Measurements from ENCODE around the gene SLC40A1. TPM values are rescaled to one million over a fixed set of nuclear protein-coding genes. Genes with fewer than 3 reads are reported as not detected.

SLC40A1 gene
- total and polyA plus RNA-seq, 2 of the 13 experiments (the other 11 are each of a cell fraction or from before 2014, with no cell fraction given): 10.6 to 24.9 TPM

DNA sequence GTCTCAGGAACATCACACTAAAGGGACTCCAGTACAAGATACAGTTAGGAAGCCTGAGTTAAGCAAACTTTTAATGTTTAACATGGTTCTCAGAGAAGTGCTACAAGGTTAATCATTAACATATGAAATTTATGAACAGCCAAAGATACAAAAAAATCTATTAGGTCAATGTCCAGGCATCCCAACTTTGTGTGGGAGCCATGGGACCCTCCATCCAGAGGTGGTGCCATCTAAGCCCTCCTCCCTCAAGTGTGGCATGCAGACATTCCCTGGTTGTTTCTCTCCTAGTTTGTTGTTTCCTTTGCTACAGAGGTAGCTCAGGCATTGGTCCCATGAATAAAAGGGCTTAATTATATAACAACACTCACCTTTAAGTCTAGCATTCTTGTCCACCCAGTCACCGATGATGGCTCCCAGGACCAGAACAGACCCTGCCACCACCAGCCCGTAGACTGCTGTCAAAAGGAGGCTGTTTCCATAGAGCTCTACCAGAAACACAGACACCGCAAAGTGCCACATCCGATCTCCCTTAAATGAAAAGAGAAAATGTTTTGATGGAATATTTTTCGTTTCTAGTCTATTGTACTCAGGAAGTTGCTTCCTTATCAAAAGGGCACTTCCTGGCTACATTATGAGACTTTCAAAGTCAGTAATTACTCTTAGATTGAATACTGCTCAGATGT, 5.7 kb downstream of the SLC40A1 start (continued):
- TF ChIP-seq, protein P1, sequence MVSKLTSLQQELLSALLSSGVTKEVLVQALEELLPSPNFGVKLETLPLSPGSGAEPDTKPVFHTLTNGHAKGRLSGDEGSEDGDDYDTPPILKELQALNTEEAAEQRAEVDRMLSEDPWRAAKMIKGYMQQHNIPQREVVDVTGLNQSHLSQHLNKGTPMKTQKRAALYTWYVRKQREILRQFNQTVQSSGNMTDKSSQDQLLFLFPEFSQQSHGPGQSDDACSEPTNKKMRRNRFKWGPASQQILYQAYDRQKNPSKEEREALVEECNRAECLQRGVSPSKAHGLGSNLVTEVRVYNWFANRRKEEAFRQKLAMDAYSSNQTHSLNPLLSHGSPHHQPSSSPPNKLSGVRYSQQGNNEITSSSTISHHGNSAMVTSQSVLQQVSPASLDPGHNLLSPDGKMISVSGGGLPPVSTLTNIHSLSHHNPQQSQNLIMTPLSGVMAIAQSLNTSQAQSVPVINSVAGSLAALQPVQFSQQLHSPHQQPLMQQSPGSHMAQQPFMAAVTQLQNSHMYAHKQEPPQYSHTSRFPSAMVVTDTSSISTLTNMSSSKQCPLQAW (CRISPR knock-in tag; IDR thresholded peaks at IDR 0.05): no peak
- TF ChIP-seq ZFY (CRISPR knock-in tag; IDR thresholded peaks at IDR 0.05): no peak
- no peak for TF ChIP-seq HHEX (CRISPR knock-in tag; IDR thresholded peaks at IDR 0.05)
- no peak for TF ChIP-seq PAF1 (CRISPR knock-in tag; IDR thresholded peaks at IDR 0.05)
- TF ChIP-seq, protein P2, sequence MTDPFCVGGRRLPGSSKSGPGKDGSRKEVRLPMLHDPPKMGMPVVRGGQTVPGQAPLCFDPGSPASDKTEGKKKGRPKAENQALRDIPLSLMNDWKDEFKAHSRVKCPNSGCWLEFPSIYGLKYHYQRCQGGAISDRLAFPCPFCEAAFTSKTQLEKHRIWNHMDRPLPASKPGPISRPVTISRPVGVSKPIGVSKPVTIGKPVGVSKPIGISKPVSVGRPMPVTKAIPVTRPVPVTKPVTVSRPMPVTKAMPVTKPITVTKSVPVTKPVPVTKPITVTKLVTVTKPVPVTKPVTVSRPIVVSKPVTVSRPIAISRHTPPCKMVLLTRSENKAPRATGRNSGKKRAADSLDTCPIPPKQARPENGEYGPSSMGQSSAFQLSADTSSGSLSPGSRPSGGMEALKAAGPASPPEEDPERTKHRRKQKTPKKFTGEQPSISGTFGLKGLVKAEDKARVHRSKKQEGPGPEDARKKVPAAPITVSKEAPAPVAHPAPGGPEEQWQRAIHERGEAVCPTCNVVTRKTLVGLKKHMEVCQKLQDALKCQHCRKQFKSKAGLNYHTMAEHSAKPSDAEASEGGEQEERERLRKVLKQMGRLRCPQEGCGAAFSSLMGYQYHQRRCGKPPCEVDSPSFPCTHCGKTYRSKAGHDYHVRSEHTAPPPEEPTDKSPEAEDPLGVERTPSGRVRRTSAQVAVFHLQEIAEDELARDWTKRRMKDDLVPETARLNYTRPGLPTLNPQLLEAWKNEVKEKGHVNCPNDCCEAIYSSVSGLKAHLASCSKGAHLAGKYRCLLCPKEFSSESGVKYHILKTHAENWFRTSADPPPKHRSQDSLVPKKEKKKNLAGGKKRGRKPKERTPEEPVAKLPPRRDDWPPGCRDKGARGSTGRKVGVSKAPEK (CRISPR knock-in tag; IDR thresholded peaks at IDR 0.05; ENCODE audit: borderline replicate concordance): no peak
- no peak for TF ChIP-seq MAF1 (CRISPR knock-in tag; IDR thresholded peaks at IDR 0.05; ENCODE audit: borderline replicate concordance)
- no peak for TF ChIP-seq NPAS2 (CRISPR knock-in tag; IDR thresholded peaks at IDR 0.05; ENCODE audit: borderline replicate concordance)
- TF ChIP-seq, protein P3, sequence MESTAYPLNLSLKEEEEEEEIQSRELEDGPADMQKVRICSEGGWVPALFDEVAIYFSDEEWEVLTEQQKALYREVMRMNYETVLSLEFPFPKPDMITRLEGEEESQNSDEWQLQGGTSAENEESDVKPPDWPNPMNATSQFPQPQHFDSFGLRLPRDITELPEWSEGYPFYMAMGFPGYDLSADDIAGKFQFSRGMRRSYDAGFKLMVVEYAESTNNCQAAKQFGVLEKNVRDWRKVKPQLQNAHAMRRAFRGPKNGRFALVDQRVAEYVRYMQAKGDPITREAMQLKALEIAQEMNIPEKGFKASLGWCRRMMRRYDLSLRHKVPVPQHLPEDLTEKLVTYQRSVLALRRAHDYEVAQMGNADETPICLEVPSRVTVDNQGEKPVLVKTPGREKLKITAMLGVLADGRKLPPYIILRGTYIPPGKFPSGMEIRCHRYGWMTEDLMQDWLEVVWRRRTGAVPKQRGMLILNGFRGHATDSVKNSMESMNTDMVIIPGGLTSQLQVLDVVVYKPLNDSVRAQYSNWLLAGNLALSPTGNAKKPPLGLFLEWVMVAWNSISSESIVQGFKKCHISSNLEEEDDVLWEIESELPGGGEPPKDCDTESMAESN (CRISPR knock-in tag; conservative IDR thresholded peaks at IDR 0.05): no peak; the same call in 1 of the 2 replicates
- TF ChIP-seq, protein P4, sequence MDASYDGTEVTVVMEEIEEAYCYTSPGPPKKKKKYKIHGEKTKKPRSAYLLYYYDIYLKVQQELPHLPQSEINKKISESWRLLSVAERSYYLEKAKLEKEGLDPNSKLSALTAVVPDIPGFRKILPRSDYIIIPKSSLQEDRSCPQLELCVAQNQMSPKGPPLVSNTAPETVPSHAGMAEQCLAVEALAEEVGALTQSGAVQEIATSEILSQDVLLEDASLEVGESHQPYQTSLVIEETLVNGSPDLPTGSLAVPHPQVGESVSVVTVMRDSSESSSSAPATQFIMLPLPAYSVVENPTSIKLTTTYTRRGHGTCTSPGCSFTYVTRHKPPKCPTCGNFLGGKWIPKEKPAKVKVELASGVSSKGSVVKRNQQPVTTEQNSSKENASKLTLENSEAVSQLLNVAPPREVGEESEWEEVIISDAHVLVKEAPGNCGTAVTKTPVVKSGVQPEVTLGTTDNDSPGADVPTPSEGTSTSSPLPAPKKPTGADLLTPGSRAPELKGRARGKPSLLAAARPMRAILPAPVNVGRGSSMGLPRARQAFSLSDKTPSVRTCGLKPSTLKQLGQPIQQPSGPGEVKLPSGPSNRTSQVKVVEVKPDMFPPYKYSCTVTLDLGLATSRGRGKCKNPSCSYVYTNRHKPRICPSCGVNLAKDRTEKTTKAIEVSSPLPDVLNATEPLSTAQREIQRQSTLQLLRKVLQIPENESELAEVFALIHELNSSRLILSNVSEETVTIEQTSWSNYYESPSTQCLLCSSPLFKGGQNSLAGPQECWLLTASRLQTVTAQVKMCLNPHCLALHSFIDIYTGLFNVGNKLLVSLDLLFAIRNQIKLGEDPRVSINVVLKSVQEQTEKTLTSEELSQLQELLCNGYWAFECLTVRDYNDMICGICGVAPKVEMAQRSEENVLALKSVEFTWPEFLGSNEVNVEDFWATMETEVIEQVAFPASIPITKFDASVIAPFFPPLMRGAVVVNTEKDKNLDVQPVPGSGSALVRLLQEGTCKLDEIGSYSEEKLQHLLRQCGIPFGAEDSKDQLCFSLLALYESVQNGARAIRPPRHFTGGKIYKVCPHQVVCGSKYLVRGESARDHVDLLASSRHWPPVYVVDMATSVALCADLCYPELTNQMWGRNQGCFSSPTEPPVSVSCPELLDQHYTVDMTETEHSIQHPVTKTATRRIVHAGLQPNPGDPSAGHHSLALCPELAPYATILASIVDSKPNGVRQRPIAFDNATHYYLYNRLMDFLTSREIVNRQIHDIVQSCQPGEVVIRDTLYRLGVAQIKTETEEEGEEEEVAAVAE (CRISPR knock-in tag; IDR thresholded peaks at IDR 0.05; ENCODE audit: borderline replicate concordance): no peak
- TF ChIP-seq NFE2 (CRISPR knock-in tag; IDR thresholded peaks at IDR 0.05): no peak
- TF ChIP-seq, protein P5, sequence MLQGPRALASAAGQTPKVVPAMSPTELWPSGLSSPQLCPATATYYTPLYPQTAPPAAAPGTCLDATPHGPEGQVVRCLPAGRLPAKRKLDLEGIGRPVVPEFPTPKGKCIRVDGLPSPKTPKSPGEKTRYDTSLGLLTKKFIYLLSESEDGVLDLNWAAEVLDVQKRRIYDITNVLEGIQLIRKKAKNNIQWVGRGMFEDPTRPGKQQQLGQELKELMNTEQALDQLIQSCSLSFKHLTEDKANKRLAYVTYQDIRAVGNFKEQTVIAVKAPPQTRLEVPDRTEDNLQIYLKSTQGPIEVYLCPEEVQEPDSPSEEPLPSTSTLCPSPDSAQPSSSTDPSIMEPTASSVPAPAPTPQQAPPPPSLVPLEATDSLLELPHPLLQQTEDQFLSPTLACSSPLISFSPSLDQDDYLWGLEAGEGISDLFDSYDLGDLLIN (CRISPR knock-in tag; IDR thresholded peaks at IDR 0.05; ENCODE audit: borderline replicate concordance): no peak
- no peak for TF ChIP-seq ZNF605 (CRISPR knock-in tag; IDR thresholded peaks at IDR 0.05)
- TF ChIP-seq FOXA3 (CRISPR knock-in tag; IDR thresholded peaks at IDR 0.05): 0 out of 2 replicates have a peak, but pooled peaks have one; percentile 5
- TF ChIP-seq CHD4 (IDR thresholded peaks at IDR 0.05; ENCODE audit: borderline replicate concordance, low read length): peak; percentile 44; the same call in 1 of the 2 replicates
- TF ChIP-seq XRCC5 (optimal IDR thresholded peaks at IDR 0.05; ENCODE audit: low read length): no peak
- no peak for TF ChIP-seq ZBTB8A (CRISPR knock-in tag; IDR thresholded peaks at IDR 0.05; ENCODE audit: borderline replicate concordance, low read depth)
